Measurements from ENCODE around the gene TNS4.
"Not testable (repeated sequence)": the region's sequence is repeated elsewhere in the genome, so short reads cannot be mapped to it uniquely, and the experiment has no call there.

The TNS4 gene

GRCh38 chr17:40501499-40501911, at the start of gene TNS4:
Gene TNS4 (minus strand): TSS chr17:40501623. CDS start chr17:40496425, 5,198 bp downstream.
- DNase-seq (ENCODE audit: low spot score), result no peak

GRCh38 chr17:40550608-40551007, 49.2 kb upstream of the TNS4 start:
- no peak for DNase-seq (ENCODE audit: low spot score)

GRCh38 chr17:40548982-40549685, 47.7 kb upstream of the TNS4 start:
- no peak for DNase-seq (ENCODE audit: low spot score)

GRCh38 chr17:40548491-40548981, 47.1 kb upstream of the TNS4 start:
- DNase-seq (ENCODE audit: low spot score), result no peak

- no peak for DNase-seq (ENCODE audit: low spot score)
These were observed 46.5 kb upstream of the TNS4 start for GRCh38 chr17:40547785-40548478.

- DNase-seq (ENCODE audit: low spot score), result peak; percentile 79
These were observed 45.8 kb upstream of the TNS4 start for GRCh38 chr17:40547079-40547784.

GRCh38 chr17:40546497-40546896, 45.1 kb upstream of the TNS4 start:
- DNase-seq (ENCODE audit: low spot score), result not testable (repeated sequence)

GRCh38 chr17:40545660-40546059, 44.2 kb upstream of the TNS4 start:
- no peak for DNase-seq (ENCODE audit: low spot score)

- DNase-seq (ENCODE audit: low spot score), result no peak
These were observed 41.4 kb upstream of the TNS4 start for GRCh38 chr17:40542558-40543411.

GRCh38 chr17:40541873-40542557, 40.6 kb upstream of the TNS4 start:
- no peak for DNase-seq (ENCODE audit: low spot score)

GRCh38 chr17:40541060-40541872, 39.8 kb upstream of the TNS4 start:
- DNase-seq (ENCODE audit: low spot score), result peak; percentile 67

GRCh38 chr17:40540448-40540847, 39.0 kb upstream of the TNS4 start:
- DNase-seq (ENCODE audit: low spot score), result peak; percentile 59

GRCh38 chr17:40539711-40540411, 38.4 kb upstream of the TNS4 start:
- DNase-seq (ENCODE audit: low spot score), result no peak

- no peak for DNase-seq (ENCODE audit: low spot score)
These were observed 37.7 kb upstream of the TNS4 start for GRCh38 chr17:40538936-40539705.

GRCh38 chr17:40538019-40538935, 36.9 kb upstream of the TNS4 start:
- no peak for DNase-seq (ENCODE audit: low spot score)

- no peak for DNase-seq (ENCODE audit: low spot score)
These were observed 35.1 kb upstream of the TNS4 start for GRCh38 chr17:40536295-40537171.

- no peak for DNase-seq (ENCODE audit: low spot score)
These were observed 34.5 kb upstream of the TNS4 start for GRCh38 chr17:40535924-40536294.
